ENCODE data around the gene GNAL.

The GNAL gene

GRCh38 chr18:11740461-11740860, 51.4 kb downstream of the GNAL start:
- TF ChIP-seq SIN3A (IDR thresholded peaks at IDR 0.05; ENCODE audit: borderline replicate concordance, insufficient read depth, low read length) (no peak), POLR2AphosphoS5 (IDR thresholded peaks at IDR 0.05; ENCODE audit: low read depth, low read length) (no peak), REST (IDR thresholded peaks at IDR 0.05; ENCODE audit: insufficient read depth in 1 of 2, low read depth in 2 of 2, low read length in 2 of 2) (no peak), TAF1 (IDR thresholded peaks at IDR 0.05; ENCODE audit: borderline replicate concordance, insufficient read depth, low read length) (no peak), FOXP2 (optimal IDR thresholded peaks at IDR 0.05; ENCODE audit: borderline replicate concordance, extremely low read depth, extremely low read length, insufficient read depth) (no peak)

GRCh38 chr18:11741505-11742145, 52.6 kb downstream of the GNAL start:
- TF ChIP-seq REST (IDR thresholded peaks at IDR 0.05; ENCODE audit: insufficient read depth in 1 of 2, low read depth in 2 of 2, low read length in 2 of 2), result no peak
- TF ChIP-seq SIN3A (IDR thresholded peaks at IDR 0.05; ENCODE audit: borderline replicate concordance, insufficient read depth, low read length), result no peak
- no peak for TF ChIP-seq FOXP2 (optimal IDR thresholded peaks at IDR 0.05; ENCODE audit: borderline replicate concordance, extremely low read depth, extremely low read length, insufficient read depth)
- TF ChIP-seq POLR2AphosphoS5 (IDR thresholded peaks at IDR 0.05; ENCODE audit: low read depth, low read length), result no peak
- TF ChIP-seq TAF1 (IDR thresholded peaks at IDR 0.05; ENCODE audit: borderline replicate concordance, insufficient read depth, low read length), result no peak

GRCh38 chr18:11745521-11745920, 56.5 kb downstream of the GNAL start:
- TF ChIP-seq SIN3A (IDR thresholded peaks at IDR 0.05; ENCODE audit: borderline replicate concordance, insufficient read depth, low read length) (no peak), REST (IDR thresholded peaks at IDR 0.05; ENCODE audit: insufficient read depth in 1 of 2, low read depth in 2 of 2, low read length in 2 of 2) (no peak), TAF1 (IDR thresholded peaks at IDR 0.05; ENCODE audit: borderline replicate concordance, insufficient read depth, low read length) (no peak), FOXP2 (optimal IDR thresholded peaks at IDR 0.05; ENCODE audit: borderline replicate concordance, extremely low read depth, extremely low read length, insufficient read depth) (no peak), POLR2AphosphoS5 (IDR thresholded peaks at IDR 0.05; ENCODE audit: low read depth, low read length) (no peak)

- no peak for TF ChIP-seq FOXP2 (optimal IDR thresholded peaks at IDR 0.05; ENCODE audit: borderline replicate concordance, extremely low read depth, extremely low read length, insufficient read depth)
- TF ChIP-seq SIN3A (IDR thresholded peaks at IDR 0.05; ENCODE audit: borderline replicate concordance, insufficient read depth, low read length), result no peak
- TF ChIP-seq REST (IDR thresholded peaks at IDR 0.05; ENCODE audit: insufficient read depth in 1 of 2, low read depth in 2 of 2, low read length in 2 of 2), result no peak
- no peak for TF ChIP-seq POLR2AphosphoS5 (IDR thresholded peaks at IDR 0.05; ENCODE audit: low read depth, low read length)
- no peak for TF ChIP-seq TAF1 (IDR thresholded peaks at IDR 0.05; ENCODE audit: borderline replicate concordance, insufficient read depth, low read length)
Observed at GRCh38 chr18:11747286-11747685, 58.2 kb downstream of the GNAL start.
